Measurements from ENCODE around the gene SAFB.

Gene SAFB

DNA sequence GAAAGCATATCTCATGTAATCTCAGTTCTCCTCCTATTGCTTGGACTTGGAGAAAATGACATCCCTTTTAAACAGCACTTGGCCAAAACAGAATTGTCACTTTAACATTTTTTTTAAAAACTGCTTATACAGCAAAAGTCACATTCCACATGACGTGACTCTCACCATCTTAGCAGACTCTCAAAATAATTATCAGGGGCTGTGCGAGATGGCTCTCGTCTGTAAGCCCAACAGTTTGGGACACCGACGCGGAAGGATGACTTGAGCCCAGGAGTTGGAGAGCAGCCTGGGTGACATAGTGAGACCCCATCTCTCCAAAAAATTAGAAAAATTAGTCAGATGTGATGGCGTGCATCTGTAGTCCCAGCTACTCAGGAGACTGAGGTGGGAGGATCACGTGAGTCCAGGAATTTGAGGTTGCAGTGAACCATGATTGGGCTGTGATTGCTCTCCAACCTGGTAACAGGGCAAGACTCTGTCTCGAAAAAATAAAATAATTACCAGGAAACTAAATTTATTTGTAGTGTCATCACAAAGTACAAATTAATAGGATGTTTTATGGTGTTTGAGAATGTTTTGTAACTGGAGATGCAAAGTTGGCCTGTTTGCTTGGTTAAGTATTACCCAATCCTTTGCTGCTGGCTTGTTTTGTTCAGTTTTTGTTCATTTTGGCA lies 8.8 kb downstream of the SAFB start:
- Histone ChIP-seq H3K9me3 (ENCODE audit: severe bottlenecking) (no peaks in the 10 kb centered on the region), H3K4me3 (ENCODE audit: low read depth, low read length) (no peak overlapping the region), H3K36me3 (peaks cover 93% of the 10 kb centered on the region), H3K27ac (no peak overlapping the region), H3K27me3 (ENCODE audit: insufficient read depth, low read depth, severe bottlenecking) (no peaks in the 10 kb centered on the region)
- TF ChIP-seq, protein P1, sequence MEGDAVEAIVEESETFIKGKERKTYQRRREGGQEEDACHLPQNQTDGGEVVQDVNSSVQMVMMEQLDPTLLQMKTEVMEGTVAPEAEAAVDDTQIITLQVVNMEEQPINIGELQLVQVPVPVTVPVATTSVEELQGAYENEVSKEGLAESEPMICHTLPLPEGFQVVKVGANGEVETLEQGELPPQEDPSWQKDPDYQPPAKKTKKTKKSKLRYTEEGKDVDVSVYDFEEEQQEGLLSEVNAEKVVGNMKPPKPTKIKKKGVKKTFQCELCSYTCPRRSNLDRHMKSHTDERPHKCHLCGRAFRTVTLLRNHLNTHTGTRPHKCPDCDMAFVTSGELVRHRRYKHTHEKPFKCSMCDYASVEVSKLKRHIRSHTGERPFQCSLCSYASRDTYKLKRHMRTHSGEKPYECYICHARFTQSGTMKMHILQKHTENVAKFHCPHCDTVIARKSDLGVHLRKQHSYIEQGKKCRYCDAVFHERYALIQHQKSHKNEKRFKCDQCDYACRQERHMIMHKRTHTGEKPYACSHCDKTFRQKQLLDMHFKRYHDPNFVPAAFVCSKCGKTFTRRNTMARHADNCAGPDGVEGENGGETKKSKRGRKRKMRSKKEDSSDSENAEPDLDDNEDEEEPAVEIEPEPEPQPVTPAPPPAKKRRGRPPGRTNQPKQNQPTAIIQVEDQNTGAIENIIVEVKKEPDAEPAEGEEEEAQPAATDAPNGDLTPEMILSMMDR (IDR thresholded peaks at IDR 0.05; ENCODE audit: low read depth, low read length) = no peak
- DNase-seq = no peak

DNA sequence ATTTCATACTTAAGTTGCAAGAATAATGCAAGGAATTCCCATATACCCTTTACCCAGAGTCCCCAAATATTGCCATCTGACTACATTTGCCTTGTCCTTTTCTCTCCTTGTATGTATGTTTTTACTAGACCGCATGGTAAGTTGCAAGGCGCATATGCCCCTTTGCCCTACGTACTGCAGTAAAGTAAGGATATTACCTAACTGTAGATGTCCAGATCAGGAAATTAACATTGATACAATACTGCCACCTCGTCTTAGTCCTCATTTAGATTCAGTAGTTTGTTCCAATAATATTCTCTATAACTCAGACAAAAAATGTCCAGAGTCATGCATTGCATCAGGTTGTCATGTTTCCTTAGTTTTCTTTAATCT lies 9.3 kb downstream of the SAFB start:
- no peak for DNase-seq
- TF ChIP-seq, protein P1 (IDR thresholded peaks at IDR 0.05; ENCODE audit: low read depth, low read length) = no peak
- H3K9me3 ChIP-seq (ENCODE audit: severe bottlenecking) = no peaks in the 10 kb centered on the region
- no peak overlapping the region for H3K4me3 ChIP-seq (ENCODE audit: low read depth, low read length)
- H3K27me3 ChIP-seq (ENCODE audit: insufficient read depth, low read depth, severe bottlenecking) = no peaks in the 10 kb centered on the region
- peaks cover 90% of the 10 kb centered on the region for H3K36me3 ChIP-seq
- no peak overlapping the region for H3K27ac ChIP-seq

DNA sequence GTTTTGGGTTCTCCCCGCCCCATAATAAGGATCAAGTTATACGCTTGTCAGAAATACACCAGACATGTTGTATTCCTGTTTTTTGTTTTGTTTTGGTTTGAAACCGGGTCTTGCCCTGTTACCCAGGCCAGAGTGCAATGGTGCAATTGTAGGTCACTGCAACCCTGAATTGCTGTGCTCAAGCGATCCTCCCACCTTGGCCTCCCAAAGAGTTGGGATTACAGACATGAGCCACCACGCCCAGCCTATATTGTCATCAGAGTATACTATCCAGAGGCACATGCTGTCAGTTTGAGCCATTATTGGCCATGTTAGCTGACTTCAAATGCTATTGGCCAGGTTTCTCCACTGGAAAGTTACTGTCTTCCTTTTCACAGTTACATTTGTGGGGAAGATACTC lies 9.8 kb downstream of the SAFB start:
- TF ChIP-seq, protein P1 (IDR thresholded peaks at IDR 0.05; ENCODE audit: low read depth, low read length) = no peak
- peaks cover 90% of the 10 kb centered on the region for H3K36me3 ChIP-seq
- H3K27me3 ChIP-seq (ENCODE audit: insufficient read depth, low read depth, severe bottlenecking) = no peaks in the 10 kb centered on the region
- H3K9me3 ChIP-seq (ENCODE audit: severe bottlenecking) = no peaks in the 10 kb centered on the region
- no peak overlapping the region for H3K4me3 ChIP-seq (ENCODE audit: low read depth, low read length)
- no peak overlapping the region for H3K27ac ChIP-seq
- no peak for DNase-seq

DNA sequence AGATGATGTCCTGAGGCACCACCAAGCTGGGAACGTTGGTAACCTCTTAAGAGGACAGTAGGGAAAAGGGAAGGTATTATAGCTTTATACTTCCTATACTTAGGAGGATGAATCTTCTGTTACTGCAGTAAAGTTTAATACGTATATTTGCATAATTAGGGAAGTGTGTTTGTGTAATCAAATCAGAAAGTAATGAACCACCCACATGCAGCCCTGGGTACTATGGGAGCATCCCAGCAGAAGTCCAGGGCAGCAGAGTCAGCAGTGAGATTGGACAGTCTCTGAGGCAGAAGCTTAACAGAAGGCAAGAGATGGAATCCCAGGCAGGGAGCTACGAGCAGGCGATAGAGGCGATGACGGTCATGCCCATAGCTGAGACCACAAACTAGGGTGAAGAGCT lies 12.5 kb downstream of the SAFB start:
- DNase-seq = no peak
- TF ChIP-seq, protein P1 (IDR thresholded peaks at IDR 0.05; ENCODE audit: low read depth, low read length) = no peak
- H3K9me3 ChIP-seq (ENCODE audit: severe bottlenecking) = no peaks in the 10 kb centered on the region
- no peaks in the 10 kb centered on the region for H3K27me3 ChIP-seq (ENCODE audit: insufficient read depth, low read depth, severe bottlenecking)
- no peak overlapping the region for H3K4me3 ChIP-seq (ENCODE audit: low read depth, low read length)
- peaks cover 76% of the 10 kb centered on the region for H3K36me3 ChIP-seq
- no peak overlapping the region for H3K27ac ChIP-seq

DNA sequence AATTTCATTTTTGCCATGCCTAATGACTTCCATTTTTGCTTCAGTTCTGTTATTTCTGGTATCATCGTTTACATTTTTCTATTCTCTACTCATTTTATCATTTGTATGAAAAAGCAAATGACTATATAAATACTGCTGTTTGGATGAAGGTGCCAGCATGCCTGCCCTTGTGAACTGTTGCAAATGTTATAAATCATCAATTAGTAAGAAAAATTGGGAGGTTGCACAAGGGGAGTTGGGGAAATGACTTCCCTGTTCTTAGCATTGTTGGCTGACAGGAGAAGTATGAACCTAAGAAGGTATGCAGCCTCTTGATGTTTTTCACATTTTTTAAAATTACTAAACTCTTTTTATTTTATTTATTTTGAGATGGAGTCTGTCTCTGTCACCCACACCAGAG lies 15.1 kb downstream of the SAFB start:
- no peaks in the 10 kb centered on the region for H3K9me3 ChIP-seq (ENCODE audit: severe bottlenecking)
- H3K27me3 ChIP-seq (ENCODE audit: insufficient read depth, low read depth, severe bottlenecking) = no peaks in the 10 kb centered on the region
- H3K27ac ChIP-seq = no peak overlapping the region
- H3K36me3 ChIP-seq = peaks cover 74% of the 10 kb centered on the region
- TF ChIP-seq, protein P1 (IDR thresholded peaks at IDR 0.05; ENCODE audit: low read depth, low read length) = no peak
- H3K4me3 ChIP-seq (ENCODE audit: low read depth, low read length) = no peak overlapping the region
- DNase-seq = no peak

DNA sequence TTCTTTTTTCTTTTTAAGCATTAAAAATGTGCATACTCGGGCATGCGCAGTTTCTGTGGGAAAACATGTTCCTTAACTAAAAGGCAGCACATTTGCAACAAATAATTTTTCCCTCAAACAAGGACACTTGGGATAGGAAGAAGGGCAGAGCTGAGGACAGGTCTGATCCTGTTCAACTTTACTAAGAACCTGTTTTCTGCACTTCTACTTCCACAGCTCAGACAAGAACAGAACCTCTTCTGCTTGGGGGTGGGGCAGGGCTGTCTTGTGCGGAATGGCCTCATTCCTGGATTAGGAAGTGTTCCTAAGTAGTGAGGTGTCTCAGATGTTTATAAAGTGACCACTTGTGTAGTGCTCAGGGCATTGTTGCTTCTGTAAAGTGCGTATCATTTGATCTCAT lies 18.3 kb downstream of the SAFB start:
- H3K27me3 ChIP-seq (ENCODE audit: insufficient read depth, low read depth, severe bottlenecking) = no peaks in the 10 kb centered on the region

More for the DNA sequence above, 18.3 kb downstream of the SAFB start:
- Histone ChIP-seq H3K27ac (no peak overlapping the region), H3K36me3 (peaks cover 79% of the 10 kb centered on the region), H3K4me3 (ENCODE audit: low read depth, low read length) (no peak overlapping the region), H3K9me3 (ENCODE audit: severe bottlenecking) (no peaks in the 10 kb centered on the region)
- no peak for DNase-seq
- TF ChIP-seq, protein P1 (IDR thresholded peaks at IDR 0.05; ENCODE audit: low read depth, low read length) = no peak
